ENCODE data around the gene TAB2.

TAB2 gene

DNA sequence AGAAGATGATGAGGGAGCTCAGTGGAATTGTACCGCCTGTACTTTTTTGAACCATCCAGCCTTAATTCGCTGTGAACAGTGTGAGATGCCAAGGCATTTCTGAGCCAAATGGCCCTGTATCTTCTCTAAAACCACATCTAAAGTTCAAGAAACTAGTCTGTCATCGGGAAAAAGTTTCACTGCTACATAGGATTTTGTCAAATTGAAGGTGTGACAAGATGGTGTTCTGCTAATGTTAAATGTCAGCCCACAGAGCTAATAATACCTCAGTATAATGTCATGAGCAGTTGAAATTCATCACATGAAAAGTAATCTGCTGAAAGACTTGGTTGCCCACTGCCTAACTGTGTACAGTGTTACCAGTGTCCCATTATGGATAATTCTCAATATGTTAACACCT is 92.1 kb downstream of the TAB2 start:
- no peak overlapping the region for H3K4me3 ChIP-seq (ENCODE audit: control insufficient read depth, low read depth, low read length)
- TF ChIP-seq, protein P1, sequence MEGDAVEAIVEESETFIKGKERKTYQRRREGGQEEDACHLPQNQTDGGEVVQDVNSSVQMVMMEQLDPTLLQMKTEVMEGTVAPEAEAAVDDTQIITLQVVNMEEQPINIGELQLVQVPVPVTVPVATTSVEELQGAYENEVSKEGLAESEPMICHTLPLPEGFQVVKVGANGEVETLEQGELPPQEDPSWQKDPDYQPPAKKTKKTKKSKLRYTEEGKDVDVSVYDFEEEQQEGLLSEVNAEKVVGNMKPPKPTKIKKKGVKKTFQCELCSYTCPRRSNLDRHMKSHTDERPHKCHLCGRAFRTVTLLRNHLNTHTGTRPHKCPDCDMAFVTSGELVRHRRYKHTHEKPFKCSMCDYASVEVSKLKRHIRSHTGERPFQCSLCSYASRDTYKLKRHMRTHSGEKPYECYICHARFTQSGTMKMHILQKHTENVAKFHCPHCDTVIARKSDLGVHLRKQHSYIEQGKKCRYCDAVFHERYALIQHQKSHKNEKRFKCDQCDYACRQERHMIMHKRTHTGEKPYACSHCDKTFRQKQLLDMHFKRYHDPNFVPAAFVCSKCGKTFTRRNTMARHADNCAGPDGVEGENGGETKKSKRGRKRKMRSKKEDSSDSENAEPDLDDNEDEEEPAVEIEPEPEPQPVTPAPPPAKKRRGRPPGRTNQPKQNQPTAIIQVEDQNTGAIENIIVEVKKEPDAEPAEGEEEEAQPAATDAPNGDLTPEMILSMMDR (IDR thresholded peaks at IDR 0.05; ENCODE audit: control insufficient read depth, insufficient read depth, low read depth, low read length, missing control alignments) = no peak
- DNase-seq (ENCODE audit: low read depth) = no peak

DNA sequence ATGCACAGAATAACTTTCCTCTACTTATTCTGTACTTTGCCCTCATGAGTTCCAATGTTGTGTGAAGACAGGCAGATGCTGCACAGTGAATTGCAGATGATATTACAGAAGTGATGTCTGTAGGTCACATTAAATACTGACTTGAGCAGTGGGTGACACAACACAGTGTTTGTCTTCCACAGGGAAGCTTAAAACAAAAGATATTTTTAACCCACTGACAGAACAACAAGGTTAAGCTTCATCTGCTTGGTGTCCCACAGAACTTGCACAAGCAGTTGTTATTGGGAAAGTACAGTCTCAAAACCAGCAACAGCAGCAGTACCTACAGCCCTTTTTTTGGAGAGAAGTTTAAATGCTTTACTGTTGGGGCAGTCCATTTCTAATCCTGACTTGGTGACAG is 93.0 kb downstream of the TAB2 start:
- H3K4me3 ChIP-seq (ENCODE audit: control insufficient read depth, low read depth, low read length) = no peak overlapping the region
- TF ChIP-seq, protein P1 (IDR thresholded peaks at IDR 0.05; ENCODE audit: control insufficient read depth, insufficient read depth, low read depth, low read length, missing control alignments) = no peak
- DNase-seq (ENCODE audit: low read depth) = no peak

DNA sequence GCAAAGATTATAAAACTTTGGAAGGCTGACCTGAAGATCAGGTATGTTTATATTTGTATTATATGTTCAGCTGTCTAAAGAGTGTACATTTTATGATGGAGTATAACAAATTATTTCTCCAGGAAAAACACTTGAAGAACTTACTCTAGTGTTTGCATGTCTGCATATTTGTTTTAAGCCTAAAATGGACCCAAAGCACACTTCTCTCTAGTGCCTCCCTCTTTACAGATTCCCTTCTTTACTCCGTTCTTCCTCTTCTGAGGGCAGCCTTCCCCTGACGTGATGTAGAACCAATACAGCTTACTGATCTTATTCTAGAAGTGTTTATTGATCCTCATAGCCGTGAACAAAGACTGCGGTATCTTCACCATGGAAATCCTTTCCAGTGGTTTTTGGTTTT is 96.5 kb downstream of the TAB2 start:
- TF ChIP-seq, protein P1 (IDR thresholded peaks at IDR 0.05; ENCODE audit: control insufficient read depth, insufficient read depth, low read depth, low read length, missing control alignments) = no peak
- no peak for DNase-seq (ENCODE audit: low read depth)
- no peak overlapping the region for H3K4me3 ChIP-seq (ENCODE audit: control insufficient read depth, low read depth, low read length)

DNA sequence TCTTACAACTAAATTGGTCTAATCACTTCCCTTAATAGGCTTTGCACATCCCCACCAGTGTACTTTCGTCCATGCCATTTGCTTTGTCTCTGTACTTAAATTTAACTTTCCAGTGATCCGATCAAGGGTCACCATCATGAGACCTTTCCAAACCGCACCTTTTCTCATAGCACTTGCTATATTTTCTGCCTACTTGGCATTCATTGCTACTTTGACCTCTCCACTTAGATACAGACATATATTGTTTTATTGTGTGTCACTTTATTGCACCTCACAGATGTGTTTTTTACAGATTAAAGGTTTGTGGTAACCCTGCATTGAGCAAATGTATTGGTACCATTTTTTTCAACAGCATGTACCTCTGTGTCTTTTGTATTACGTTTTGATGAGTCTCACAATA is 97.3 kb downstream of the TAB2 start:
- DNase-seq (ENCODE audit: low read depth) = no peak
- no peak overlapping the region for H3K4me3 ChIP-seq (ENCODE audit: control insufficient read depth, low read depth, low read length)
- TF ChIP-seq, protein P1 (IDR thresholded peaks at IDR 0.05; ENCODE audit: control insufficient read depth, insufficient read depth, low read depth, low read length, missing control alignments) = no peak

DNA sequence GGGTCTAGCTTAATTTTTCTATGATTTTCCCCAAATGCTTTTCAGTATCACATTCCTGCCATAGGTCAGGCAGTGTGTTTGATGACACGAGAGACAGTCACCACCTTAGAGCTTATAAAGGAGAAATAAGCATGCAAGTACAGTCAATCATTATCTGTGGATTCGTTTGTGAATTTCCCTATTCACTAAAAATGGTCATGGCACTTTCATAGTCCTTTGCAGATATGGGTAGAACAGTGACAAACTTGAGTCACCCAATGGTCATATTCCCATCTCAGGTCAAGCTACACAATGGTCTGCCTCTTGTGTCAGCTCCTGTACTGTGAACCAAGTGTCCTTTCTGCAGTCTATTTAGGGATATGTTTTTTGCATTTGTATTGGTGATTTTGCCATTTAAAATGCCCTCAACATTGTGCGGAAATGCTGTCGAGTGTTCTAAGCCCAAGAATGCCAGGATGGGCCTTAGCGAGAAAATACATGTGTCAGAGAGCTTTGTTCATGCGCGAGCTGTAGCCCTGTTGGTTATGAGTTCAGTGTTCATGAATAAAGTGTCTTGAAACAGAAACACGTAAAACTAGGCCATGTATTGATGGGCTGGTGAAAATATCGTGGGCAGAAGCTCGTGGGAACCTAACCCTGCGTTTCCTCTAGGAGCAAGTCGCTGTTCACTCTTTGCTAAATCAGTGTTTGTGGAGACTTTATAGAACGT is 102.3 kb downstream of the TAB2 start:
- no peak overlapping the region for H3K4me3 ChIP-seq (ENCODE audit: control insufficient read depth, low read depth, low read length)
- TF ChIP-seq, protein P1 (IDR thresholded peaks at IDR 0.05; ENCODE audit: control insufficient read depth, insufficient read depth, low read depth, low read length, missing control alignments) = no peak
- DNase-seq (ENCODE audit: low read depth) = no peak

DNA sequence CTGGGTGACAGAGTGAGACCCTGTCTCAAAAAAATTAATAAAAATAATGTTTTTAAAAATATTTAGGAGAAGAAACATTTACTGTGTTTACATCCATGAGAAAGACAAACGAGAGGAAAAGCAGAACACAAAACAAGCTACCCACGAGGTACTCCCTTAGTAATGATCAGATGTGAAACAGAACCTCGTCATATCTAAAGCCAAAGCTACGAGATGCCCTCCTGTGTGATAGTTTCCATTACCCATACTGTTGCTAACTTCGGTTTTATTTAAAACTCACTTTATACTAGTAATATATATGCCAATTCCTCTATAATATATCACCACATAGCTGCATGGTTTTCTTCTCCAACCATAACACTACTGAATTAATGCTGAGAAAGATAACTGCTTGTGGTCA is 103.6 kb downstream of the TAB2 start:
- no peak for DNase-seq (ENCODE audit: low read depth)
- TF ChIP-seq, protein P1 (IDR thresholded peaks at IDR 0.05; ENCODE audit: control insufficient read depth, insufficient read depth, low read depth, low read length, missing control alignments) = no peak
- H3K4me3 ChIP-seq (ENCODE audit: control insufficient read depth, low read depth, low read length) = no peak overlapping the region
